B cell (primary cell): ENCODE results near the gene ADSS1. TPM values are rescaled to one million over a fixed set of nuclear protein-coding genes. Genes with fewer than 3 reads are reported as not detected.

Experiments
- ATAC-seq: fragments of 200-7000 bp; cut with Tn5 transposase; one replicate; pipeline ENCODE4 v1.10.0; 2021; ENCODE audit warnings: low read depth, mild to moderate bottlenecking, moderate number of reproducible peaks, moderate library complexity
- CTCF ChIA-PET: fragments of 350-600 bp; sonication (Branson Sonifier 250); formaldehyde crosslinking; loops from one replicate; lab custom pipeline; 2021; ENCODE audit warnings: antibody characterized with exemption, inconsistent platforms; lab: Charles Lee
- POLR2A ChIA-PET: fragments of 350-600 bp; sonication (Branson Sonifier 250); formaldehyde crosslinking; loops from one replicate; lab custom pipeline; 2021; ENCODE audit warnings: antibody characterized with exemption; lab: Charles Lee
- DNase-seq: peaks from one replicate; pipeline ENCODE4 v3.0.0; 2013
- H2AFZ ChIP-seq: 2 replicates; pipeline ENCODE4 v1.6.1; 2012; ENCODE audit warnings: mild to moderate bottlenecking, low read depth, low read length; ENCODE audit not compliant: insufficient read depth, poor library complexity, severe bottlenecking
- H3K27ac ChIP-seq, 2 donors: 1 replicate in 1 of 2; 2 replicates in 1 of 2; pipeline ENCODE4 v1.5.1; 2012 to 2013; ENCODE audit warnings: low read length in 2 of 2, mild to moderate bottlenecking in 2 of 2, moderate library complexity in 1 of 2
- H3K27me3 ChIP-seq, 4 experiments: fragments of 200-600 bp in 1 of 4; sonication (generic) in 1 of 4; replicated peaks in 1 of 4; 1 replicate in 2 of 4; 2 replicates in 2 of 4; pipeline versions ENCODE4 v1.6.1 to v1.7.0; 2013 to 2016; ENCODE audit warnings: low read length in 3 of 4, mild to moderate bottlenecking in 2 of 4, mixed read lengths in 1 of 4, moderate library complexity in 1 of 4; ENCODE audit not compliant: insufficient read depth in 4 of 4, control insufficient read depth in 3 of 4; ENCODE audit errors: control extremely low read depth in 1 of 4
- H3K36me3 ChIP-seq, 2 experiments: replicated peaks in 1 of 2; 1 replicate in 1 of 2; 2 replicates in 1 of 2; pipeline versions ENCODE4 v1.6.1 to v1.7.1; 2013; ENCODE audit warnings: low read length in 1 of 2; ENCODE audit not compliant: insufficient read depth in 2 of 2, control insufficient read depth in 1 of 2; ENCODE audit errors: control extremely low read depth in 1 of 2, extremely low read depth in 1 of 2
- H3K4me1 ChIP-seq, 2 donors: fragments of 200-600 bp in 1 of 2; sonication (generic) in 1 of 2; 1 replicate in 1 of 2; 2 replicates in 1 of 2; pipeline versions ENCODE4 v1.5.1 to v1.6.1; 2013 to 2017; ENCODE audit warnings: low read length in 2 of 2; ENCODE audit not compliant: control insufficient read depth in 2 of 2, insufficient read depth in 2 of 2
- H3K4me2 ChIP-seq: replicated peaks from 2 replicates; pipeline ENCODE3; 2012; ENCODE audit warnings: mild to moderate bottlenecking, low read depth, low read length; ENCODE audit not compliant: poor library complexity, severe bottlenecking
- H3K4me3 ChIP-seq, 5 experiments: fragments of 200-600 bp in 1 of 5; sonication (generic) in 1 of 5; 1 replicate in 3 of 5; 2 replicates in 2 of 5; pipeline versions ENCODE4 v1.5.1 to v1.7.0; 2011 to 2016; ENCODE audit warnings: low read length in 4 of 5, mild to moderate bottlenecking in 4 of 5, low read depth in 2 of 5, control low read depth in 1 of 5, moderate library complexity in 1 of 5; ENCODE audit not compliant: insufficient read depth in 1 of 5; ENCODE audit errors: control extremely low read depth in 1 of 5, extremely low read depth in 1 of 5
- H3K79me2 ChIP-seq: fragments of 200-600 bp; sonication (generic); one replicate; pipeline ENCODE4 v1.6.0; 2016; ENCODE audit warnings: low read length; ENCODE audit not compliant: control insufficient read depth, insufficient read depth
- H3K9ac ChIP-seq: fragments of 200-600 bp; sonication (generic); 2 replicates; pipeline ENCODE4 v1.6.1; 2017; ENCODE audit warnings: mild to moderate bottlenecking, low read length, moderate library complexity
- H3K9me3 ChIP-seq, 3 donors: one replicate each; pipeline versions ENCODE4 v1.6.1 to v1.7.1; 2013; ENCODE audit warnings: low read length in 2 of 3; ENCODE audit not compliant: control insufficient read depth in 2 of 3, insufficient read depth in 1 of 3; ENCODE audit errors: control extremely low read depth in 1 of 3
- H4K20me1 ChIP-seq: 2 replicates; pipeline ENCODE4 v1.6.0; 2012; ENCODE audit warnings: mild to moderate bottlenecking, low read length; ENCODE audit not compliant: insufficient read depth, control insufficient read depth, poor library complexity, severe bottlenecking
- H3K27ac Mint-ChIP-seq: one replicate; pipeline ENCODE4 v1.8.0; 2021; ENCODE audit warnings: mixed read lengths
- H3K27me3 Mint-ChIP-seq: one replicate; pipeline ENCODE4 v1.8.0; 2021; ENCODE audit warnings: mixed read lengths
- H3K4me1 Mint-ChIP-seq: one replicate; pipeline ENCODE4 v1.8.0; 2021; ENCODE audit warnings: mixed read lengths
- H3K4me3 Mint-ChIP-seq: one replicate; pipeline ENCODE4 v1.8.0; 2021; ENCODE audit warnings: mixed read lengths
- H3K9me3 Mint-ChIP-seq: one replicate; pipeline ENCODE4 v1.8.0; 2022; ENCODE audit warnings: mixed read lengths; ENCODE audit not compliant: insufficient read depth
- CTCF ChIP-seq: fragments of 200-600 bp; IDR thresholded peaks from one replicate; pipeline ENCODE4 v1.8.0; 2022; ENCODE audit warnings: antibody characterized with exemption, mild to moderate bottlenecking
- EZH2 ChIP-seq: IDR thresholded peaks from 2 replicates; pipeline ENCODE4 v1.6.1; 2012; ENCODE audit warnings: borderline replicate concordance, low read depth, mild to moderate bottlenecking, moderate library complexity, low read length; ENCODE audit not compliant: insufficient read depth, poor library complexity, severe bottlenecking
- WGBS: methylation state at CpG from one replicate; pipeline ENCODE4 v1.1.5; 2013; ENCODE audit warnings: missing lambda C conversion rate; ENCODE audit not compliant: insufficient coverage; 5-methylcytosine and 5-hydroxymethylcytosine counted together
- intact Hi-C: fragments of 100-400 bp; cut with micrococcal nuclease; formaldehyde crosslinking; loops from one replicate; pipeline ENCODE4 v1.10.0; 2022
- polyA plus RNA-seq: library from polyadenylated mRNA; depleted of rRNA; stranded (reverse); fragments of >200 nt; gene quantifications from 2 replicates; pipeline ENCODE4 v1.2.3, GENCODE V29; 2012
- total RNA-seq, 2 donors: library from RNA; stranded (reverse); fragments of 120-200 nt in 1 of 2; gene quantifications; 1 replicate in 1 of 2; 2 replicates in 1 of 2; pipeline versions ENCODE4 v1.2.3 to v1.2.4, GENCODE V29; 2013 to 2022

ADSS1 gene
- total and polyA plus RNA-seq, 2 donors (not counting 1 experiment from before 2014, with no cell fraction given): 0.33 to 1.7 TPM

DNA sequence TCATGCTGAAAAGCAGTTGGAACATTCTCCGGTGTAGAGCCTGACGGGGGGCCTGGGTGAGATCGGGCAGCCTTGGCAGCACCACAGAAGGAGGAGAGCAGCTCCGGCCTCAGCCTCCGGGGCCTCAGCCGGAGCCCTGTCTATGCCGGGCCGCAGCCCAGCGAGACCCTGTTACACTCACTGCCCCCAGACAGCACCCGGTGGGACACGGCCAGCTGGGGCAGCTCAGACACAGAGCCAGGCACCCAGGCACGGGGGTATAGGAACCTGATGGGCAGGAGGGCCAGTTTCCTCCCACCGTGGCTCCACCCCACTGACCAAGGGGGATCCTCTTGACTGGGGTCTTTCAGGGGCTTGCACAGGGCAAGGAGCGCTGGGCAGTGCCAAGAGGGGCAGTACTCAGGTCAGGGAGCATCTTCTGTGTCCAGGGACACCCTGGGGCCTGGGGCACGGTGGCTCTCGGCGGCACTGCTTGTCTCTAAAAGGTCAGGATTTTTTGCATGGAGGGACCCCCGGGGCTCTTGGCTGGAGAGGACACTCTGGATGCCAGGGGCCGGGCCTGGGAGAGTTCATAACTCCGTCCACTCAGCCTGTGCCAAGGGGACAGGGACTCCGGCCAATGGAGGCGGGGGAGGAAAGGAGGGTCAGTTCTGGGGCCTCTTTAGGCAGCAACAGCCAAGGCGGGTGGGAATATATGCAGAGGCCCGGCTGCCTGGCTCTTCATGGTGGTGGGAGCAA lies 25.2 kb upstream of the ADSS1 start:
- DNase-seq: no peak
- no peaks in the 10 kb centered on the region for H3K27me3 ChIP-seq
- ChIA-PET CTCF (no interaction called here), POLR2A (no interaction called here)
- no peak for ATAC-seq
- no peak for TF ChIP-seq CTCF
- H4K20me1 ChIP-seq: peaks cover 69% of the 10 kb centered on the region
- WGBS: 98% methylated on average over 24 of the region's 24 CpGs
- no peak overlapping the region for H3K4me3 ChIP-seq
- no peaks in the 10 kb centered on the region for H3K27me3 Mint-ChIP-seq
- H3K27ac ChIP-seq: no peak overlapping the region
- no peaks in the 10 kb centered on the region for H3K9me3 ChIP-seq
- no peak overlapping the region for H3K4me2 ChIP-seq
- H3K36me3 ChIP-seq: peaks cover 0 to 23% of the 10 kb centered on the region in 2 experiments
- peaks cover 43% of the 10 kb centered on the region for H3K79me2 ChIP-seq
- peaks cover 28% of the 10 kb centered on the region for H3K4me1 Mint-ChIP-seq
- intact Hi-C loops: no loop called here
- H3K9ac ChIP-seq: no peak overlapping the region
- peaks cover 14 to 25% of the 10 kb centered on the region in 2 donors for H3K4me1 ChIP-seq
- H2AFZ ChIP-seq: no peak overlapping the region
- H3K4me3 Mint-ChIP-seq: no peak overlapping the region
- H3K27ac Mint-ChIP-seq: no peak overlapping the region
- H3K9me3 Mint-ChIP-seq: no peaks in the 10 kb centered on the region

- no peak overlapping the region for H3K27ac ChIP-seq
- H3K4me3 ChIP-seq: no peak overlapping the region
- H3K4me2 ChIP-seq: no peak overlapping the region
- H3K9ac ChIP-seq: no peak overlapping the region
- peaks cover 0 to 27% of the 10 kb centered on the region in 2 experiments for H3K36me3 ChIP-seq
- intact Hi-C loops: no loop called here
- peaks cover 38% of the 10 kb centered on the region for H3K79me2 ChIP-seq
- ChIA-PET POLR2A (no interaction called here), CTCF (no interaction called here)
- H3K4me1 ChIP-seq: peaks cover 12 to 20% of the 10 kb centered on the region in 2 donors
- TF ChIP-seq CTCF (no peak), EZH2 (no peak)
- H4K20me1 ChIP-seq: peaks cover 63% of the 10 kb centered on the region
- Mint-ChIP-seq H3K4me3 (no peak overlapping the region), H3K27ac (no peak overlapping the region), H3K27me3 (no peaks in the 10 kb centered on the region), H3K9me3 (no peaks in the 10 kb centered on the region), H3K4me1 (peaks cover 24% of the 10 kb centered on the region)
- no peaks in the 10 kb centered on the region for H3K27me3 ChIP-seq
- no peak for ATAC-seq
- H2AFZ ChIP-seq: no peak overlapping the region
- no peak for DNase-seq
- no peaks in the 10 kb centered on the region for H3K9me3 ChIP-seq
- 95% methylated on average over 12 of the region's 12 CpGs for WGBS
Measured at GRCh38 chr14:104699426-104699748, 24.6 kb upstream of the ADSS1 start.
